Keratinocyte (primary cell): ENCODE data around the gene LRGUK. TPM values are rescaled to one million over a fixed set of nuclear protein-coding genes. Genes with fewer than 3 reads are reported as not detected.

Experiments used
- DNase-seq: peaks from one replicate; pipeline ENCODE4 v3.0.0-alpha.2; 2011; ENCODE audit warnings: low read depth, missing footprints, low spot score
- FAIRE-seq: peaks from 2 replicates; lab custom pipeline; 2011; peaks lifted over from hg19 to GRCh38; lab: Jason Lieb, UNC
- H2AFZ ChIP-seq: 2 replicates; pipeline ENCODE4 v1.6.0; 2012; ENCODE audit warnings: low read length, control low read depth, inconsistent platforms; ENCODE audit not compliant: control insufficient read depth
- H3K27ac ChIP-seq: 2 replicates; pipeline ENCODE4 v1.5.1; 2011; ENCODE audit warnings: low read length; ENCODE audit not compliant: control insufficient read depth, insufficient read depth
- H3K27me3 ChIP-seq: 3 replicates; pipeline ENCODE4 v1.6.0; 2011; ENCODE audit warnings: low read length; ENCODE audit not compliant: control insufficient read depth, insufficient read depth; ENCODE audit errors: extremely low read depth
- H3K36me3 ChIP-seq, 2 experiments: 2 replicates in 1 of 2; 3 replicates in 1 of 2; pipeline ENCODE4 v1.5.1; 2011; ENCODE audit warnings: low read length in 2 of 2, mild to moderate bottlenecking in 1 of 2; ENCODE audit not compliant: control insufficient read depth in 2 of 2, insufficient read depth in 2 of 2; ENCODE audit errors: extremely low read depth in 1 of 2
- H3K4me1 ChIP-seq: 3 replicates; pipeline ENCODE4 v1.5.1; 2011; ENCODE audit warnings: low read length; ENCODE audit not compliant: control insufficient read depth, insufficient read depth; ENCODE audit errors: extremely low read depth
- H3K4me2 ChIP-seq: 3 replicates; pipeline ENCODE4 v1.6.0; 2011; ENCODE audit warnings: low read depth, low read length; ENCODE audit not compliant: control insufficient read depth, insufficient read depth; ENCODE audit errors: extremely low read depth
- H3K4me3 ChIP-seq, 3 experiments: fragments of 200-600 bp in 1 of 3; sonication (generic) in 1 of 3; 2 replicates in 2 of 3; 3 replicates in 1 of 3; pipeline ENCODE4 v1.5.1; 2011 to 2016; ENCODE audit warnings: low read length in 3 of 3, mild to moderate bottlenecking in 3 of 3, control low read depth in 2 of 3, inconsistent platforms in 1 of 3, low read depth in 1 of 3, mixed read lengths in 1 of 3, mixed run types in 1 of 3, moderate library complexity in 1 of 3; ENCODE audit not compliant: control insufficient read depth in 2 of 3, insufficient read depth in 2 of 3; ENCODE audit errors: extremely low read depth in 1 of 3
- H3K79me2 ChIP-seq: 2 replicates; pipeline ENCODE4 v1.6.0; 2012; ENCODE audit warnings: low read length; ENCODE audit not compliant: control insufficient read depth, insufficient read depth
- H3K9ac ChIP-seq: 3 replicates; pipeline ENCODE4 v1.6.0; 2011; ENCODE audit warnings: low read length; ENCODE audit not compliant: control insufficient read depth, insufficient read depth; ENCODE audit errors: extremely low read depth
- H3K9me1 ChIP-seq: 3 replicates; pipeline ENCODE4 v1.6.0; 2011; ENCODE audit warnings: low read length; ENCODE audit not compliant: control insufficient read depth, insufficient read depth; ENCODE audit errors: extremely low read depth
- H3K9me3 ChIP-seq: 2 replicates; pipeline ENCODE4 v1.5.1; 2012; ENCODE audit warnings: low read depth, low read length; ENCODE audit not compliant: control insufficient read depth
- H4K20me1 ChIP-seq: 3 replicates; pipeline ENCODE4 v1.6.0; 2011; ENCODE audit warnings: low read length; ENCODE audit not compliant: control insufficient read depth, insufficient read depth; ENCODE audit errors: extremely low read depth
- CTCF ChIP-seq, 3 experiments: IDR thresholded peaks in 1 of 3; conservative IDR thresholded peaks in 1 of 3; optimal IDR thresholded peaks in 1 of 3; 2 replicates in 2 of 3; 3 replicates in 1 of 3; pipeline versions ENCODE3 to v1.5.1; 2011; ENCODE audit warnings: low read length in 3 of 3, mild to moderate bottlenecking in 3 of 3, moderate library complexity in 2 of 3, control low read depth in 1 of 3, inconsistent platforms in 1 of 3; ENCODE audit not compliant: insufficient read depth in 2 of 3; ENCODE audit errors: extremely low read depth in 1 of 3
- EZH2 ChIP-seq: IDR thresholded peaks from one replicate; pipeline ENCODE4 v1.6.1; 2012; ENCODE audit warnings: inconsistent platforms, mild to moderate bottlenecking, low read length, moderate library complexity
- dilution Hi-C: fragments of 300-500 bp; cut with MboI; formaldehyde crosslinking; loops from one replicate; pipeline ENCODE4 v1.7.0; 2020; ENCODE audit warnings: low sequenced_read_pairs; ENCODE audit not compliant: extremely low pct_ligation_motif_present
- polyA plus RNA-seq, 5 experiments: library from polyadenylated mRNA; depleted of rRNA in 3 of 5; stranded (reverse) in 3 of 5; stranded (forward) in 1 of 5; unstranded in 1 of 5; fragments of >200 nt; gene quantifications; 1 replicate in 1 of 5; 2 replicates in 3 of 5; 3 replicates in 1 of 5; pipeline versions ENCODE4 v1.2.1 to v1.2.3, GENCODE V29; 2011 to 2012; ENCODE audit warnings: missing spikeins in 2 of 5, low read depth in 1 of 5, low replicate concordance in 1 of 5

Gene LRGUK
- polyA plus RNA-seq, 1 donor (not counting 4 experiments of a cell fraction or from before 2014, with no cell fraction given): 0.50 TPM

GRCh38 chr7:134104166-134104565 lies 23.0 kb upstream of the LRGUK start:
- DNase-seq (no peak), FAIRE-seq (no peak)
- Histone ChIP-seq H4K20me1 (no peaks in the 10 kb centered on the region), H3K9me1 (no peaks in the 10 kb centered on the region), H2AFZ (no peak overlapping the region), H3K79me2 (no peaks in the 10 kb centered on the region), H3K9me3 (no peaks in the 10 kb centered on the region), H3K4me2 (no peak overlapping the region), H3K27ac (no peak overlapping the region), H3K36me3 (no peaks in the 10 kb centered on the region), H3K4me3 (no peak overlapping the region), H3K27me3 (no peaks in the 10 kb centered on the region), H3K9ac (no peak overlapping the region), H3K4me1 (no peaks in the 10 kb centered on the region)
- dilution Hi-C loops: no loop called here
- TF ChIP-seq CTCF (optimal IDR thresholded peaks at IDR 0.05 in 1 of 3, IDR thresholded peaks at IDR 0.05 in 1 of 3, conservative IDR thresholded peaks at IDR 0.05 in 1 of 3; ENCODE audit: extremely low read depth in 1 of 3, insufficient read depth in 2 of 3, low read length in 3 of 3): no peak
- no peak for TF ChIP-seq EZH2

DNA sequence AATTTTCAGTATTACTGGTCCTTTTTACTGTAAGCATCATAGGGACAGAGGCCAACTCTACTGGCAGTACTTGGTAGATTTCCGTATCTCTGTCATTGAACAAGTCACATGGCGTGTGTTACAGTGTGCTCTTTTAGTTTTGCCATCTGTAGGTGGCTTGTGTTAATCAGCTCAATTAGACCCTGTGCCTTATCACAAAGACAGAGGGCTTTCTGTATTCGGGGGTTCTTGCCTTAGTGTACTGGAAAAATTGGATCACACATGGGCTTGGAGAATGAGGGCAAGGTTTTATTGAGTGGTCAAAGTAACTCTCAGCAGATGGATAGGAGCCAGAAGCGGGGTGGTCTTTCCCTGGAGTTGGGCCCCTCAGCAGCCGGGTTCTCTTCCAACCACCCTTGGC lies 21.3 kb upstream of the LRGUK start:
- Histone ChIP-seq H4K20me1 (no peaks in the 10 kb centered on the region), H3K27ac (no peak overlapping the region), H2AFZ (no peak overlapping the region), H3K9ac (no peak overlapping the region), H3K79me2 (no peaks in the 10 kb centered on the region), H3K36me3 (no peaks in the 10 kb centered on the region), H3K4me1 (no peaks in the 10 kb centered on the region), H3K4me2 (no peak overlapping the region), H3K27me3 (no peaks in the 10 kb centered on the region), H3K9me1 (no peaks in the 10 kb centered on the region), H3K4me3 (no peak overlapping the region), H3K9me3 (no peaks in the 10 kb centered on the region)
- DNase-seq (no peak), FAIRE-seq (no peak)
- dilution Hi-C loops: no loop called here
- TF ChIP-seq EZH2 (no peak), CTCF (optimal IDR thresholded peaks at IDR 0.05 in 1 of 3, IDR thresholded peaks at IDR 0.05 in 1 of 3, conservative IDR thresholded peaks at IDR 0.05 in 1 of 3; ENCODE audit: extremely low read depth in 1 of 3, insufficient read depth in 2 of 3, low read length in 3 of 3) (no peak)
